IMR-90 (cell line): Measurements from ENCODE around the gene ASPA. TPM values are rescaled to one million over a fixed set of nuclear protein-coding genes. Genes with fewer than 3 reads are reported as not detected.

Source experiments
- ATAC-seq: fragments of 200-7000 bp; cut with Tn5 transposase; 2 replicates; pipeline ENCODE4 v1.9.1; 2020; ENCODE audit warnings: low read depth, mild to moderate bottlenecking, moderate library complexity
- BruUV-seq: library from RNA; stranded (reverse); fragments of 400-500 nt; replicated peaks from 2 replicates; lab custom pipeline; 2021; lab: Mats Ljungman, UMichigan
- CTCF ChIA-PET: fragments of 300-600 bp; formaldehyde crosslinking; extraction: SDS; loops from one replicate; lab custom pipeline; 2021; ENCODE audit warnings: antibody characterized with exemption; lab: Yijun Ruan, JAX
- POLR2A ChIA-PET: fragments of 300-600 bp; sonication (Branson Sonifier 250); formaldehyde crosslinking; loops from one replicate; lab custom pipeline; 2022; ENCODE audit warnings: antibody characterized with exemption; ENCODE audit not compliant: unreplicated experiment; lab: Charles Lee
- DNase-seq: peaks from one replicate; pipeline ENCODE4 v3.0.0; 2013
- H2AFZ ChIP-seq: replicated peaks from 2 replicates; pipeline ENCODE3; 2013; ENCODE audit warnings: low read length, mild to moderate bottlenecking; ENCODE audit not compliant: poor library complexity
- H2AK5ac ChIP-seq: 2 replicates; pipeline ENCODE4 v1.6.1; 2013; ENCODE audit warnings: low read depth, low read length, inconsistent platforms
- H2AK9ac ChIP-seq: replicated peaks from 2 replicates; pipeline ENCODE3; 2013; ENCODE audit warnings: mild to moderate bottlenecking, low read depth, low read length, moderate library complexity; ENCODE audit not compliant: poor library complexity
- H2BK120ac ChIP-seq: 2 replicates; pipeline ENCODE4 v1.6.1; 2013; ENCODE audit warnings: low read depth, low read length, inconsistent platforms
- H2BK15ac ChIP-seq: 3 replicates; pipeline ENCODE4 v1.6.1; 2013; ENCODE audit warnings: low read depth, low read length, inconsistent platforms
- H2BK20ac ChIP-seq: 2 replicates; pipeline ENCODE4 v1.6.1; 2013; ENCODE audit warnings: low read depth, mild to moderate bottlenecking, inconsistent platforms, low read length, moderate library complexity
- H2BK5ac ChIP-seq: 2 replicates; pipeline ENCODE4 v1.6.1; 2013; ENCODE audit warnings: mild to moderate bottlenecking, low read depth, low read length, inconsistent platforms; ENCODE audit not compliant: poor library complexity, severe bottlenecking
- H3K14ac ChIP-seq: replicated peaks from 2 replicates; pipeline ENCODE4 v1.6.1; 2013; ENCODE audit warnings: low read depth, low read length, inconsistent platforms
- H3K18ac ChIP-seq: 2 replicates; pipeline ENCODE4 v1.6.1; 2013; ENCODE audit warnings: low read depth, low read length, control low read depth
- H3K23ac ChIP-seq: 2 replicates; pipeline ENCODE4 v1.6.1; 2013; ENCODE audit warnings: low read depth, low read length, inconsistent platforms
- H3K27ac ChIP-seq: 2 replicates; pipeline ENCODE4 v1.5.1; 2013; ENCODE audit warnings: mild to moderate bottlenecking, control low read depth, low read length; ENCODE audit not compliant: insufficient read depth
- H3K27me3 ChIP-seq: 2 replicates; pipeline ENCODE4 v1.6.1; 2013; ENCODE audit warnings: low read length; ENCODE audit not compliant: control insufficient read depth, insufficient read depth
- H3K36me3 ChIP-seq: 2 replicates; pipeline ENCODE4 v1.6.1; 2013; ENCODE audit warnings: low read length, mixed read lengths; ENCODE audit not compliant: control insufficient read depth, insufficient read depth
- H3K4ac ChIP-seq: 2 replicates; pipeline ENCODE4 v1.6.1; 2013; ENCODE audit warnings: low read depth, low read length, inconsistent platforms
- H3K4me1 ChIP-seq: 2 replicates; pipeline ENCODE4 v1.6.1; 2013; ENCODE audit warnings: low read length, mixed read lengths; ENCODE audit not compliant: control insufficient read depth, insufficient read depth
- H3K4me2 ChIP-seq: 2 replicates; pipeline ENCODE4 v1.6.1; 2013; ENCODE audit warnings: low read depth, mild to moderate bottlenecking, control low read depth, low read length, moderate library complexity
- H3K4me3 ChIP-seq: 2 replicates; pipeline ENCODE4 v1.5.1; 2013; ENCODE audit warnings: low read depth, mild to moderate bottlenecking, control low read depth, low read length, moderate library complexity; ENCODE audit not compliant: insufficient read depth
- H3K56ac ChIP-seq: 2 replicates; pipeline ENCODE4 v1.6.1; 2013; ENCODE audit warnings: low read length, inconsistent platforms; ENCODE audit not compliant: insufficient read depth; ENCODE audit errors: extremely low read depth
- H3K79me1 ChIP-seq, 2 experiments: 2 replicates each; pipeline ENCODE4 v1.6.1; 2013; ENCODE audit warnings: low read length in 2 of 2, inconsistent platforms in 1 of 2, low read depth in 1 of 2
- H3K9ac ChIP-seq: 2 replicates; pipeline ENCODE4 v1.6.1; 2013; ENCODE audit warnings: low read depth, low read length, control low read depth
- H3K9me1 ChIP-seq: 2 replicates; pipeline ENCODE4 v1.6.1; 2013; ENCODE audit warnings: low read length, inconsistent platforms; ENCODE audit not compliant: insufficient read depth
- H3K9me3 ChIP-seq: 2 replicates; pipeline ENCODE4 v1.6.1; 2013; ENCODE audit warnings: low read length; ENCODE audit not compliant: control insufficient read depth, insufficient read depth
- H4K20me1 ChIP-seq: 2 replicates; pipeline ENCODE4 v1.6.1; 2013; ENCODE audit warnings: low read length, inconsistent platforms; ENCODE audit not compliant: insufficient read depth
- H4K5ac ChIP-seq: 2 replicates; pipeline ENCODE4 v1.6.1; 2013; ENCODE audit warnings: mild to moderate bottlenecking, low read depth, low read length, control low read depth
- H4K8ac ChIP-seq, 2 experiments: 2 replicates each; pipeline ENCODE4 v1.6.1; 2013; ENCODE audit warnings: low read depth in 2 of 2, low read length in 2 of 2, control low read depth in 1 of 2, inconsistent platforms in 1 of 2
- H4K91ac ChIP-seq: 2 replicates; pipeline ENCODE4 v1.6.1; 2013; ENCODE audit warnings: low read depth, low read length, inconsistent platforms; ENCODE audit not compliant: insufficient read depth
- NFE2L2 ChIP-seq: fragments of 150-350 bp; IDR thresholded peaks from 2 replicates; pipeline ENCODE4 v1.6.1; 2016; ENCODE audit warnings: low read depth, mild to moderate bottlenecking, low read length
- POLR2A ChIP-seq: IDR thresholded peaks from 2 replicates; pipeline ENCODE4 v1.6.1; 2012; ENCODE audit warnings: mild to moderate bottlenecking, low read depth, low read length
- RAD21 ChIP-seq: IDR thresholded peaks from 2 replicates; pipeline ENCODE4 v1.6.1; 2012; ENCODE audit warnings: low read length, improper control_type of control experiment
- RFX5 ChIP-seq: IDR thresholded peaks from 2 replicates; pipeline ENCODE4 v1.8.0; 2012; ENCODE audit warnings: low read depth, mild to moderate bottlenecking, low read length, moderate library complexity
- WGBS, 2 experiments: methylation state at CpG; one replicate each; pipeline versions ENCODE4 v1.1.5 to v1.1.7; 2013; ENCODE audit warnings: missing lambda C conversion rate in 2 of 2; ENCODE audit not compliant: insufficient read length in 1 of 2; ENCODE audit errors: extremely low coverage in 2 of 2; 5-methylcytosine and 5-hydroxymethylcytosine counted together
- dilution Hi-C: fragments of 300-500 bp; cut with HindIII; formaldehyde crosslinking; loops from one replicate; pipeline ENCODE4 v1.14.3; 2018; ENCODE audit warnings: low sequenced_read_pairs; ENCODE audit not compliant: unreplicated experiment
- in situ Hi-C: fragments of 300-500 bp; cut with MboI; formaldehyde crosslinking; loops from 3 replicates; pipeline ENCODE4 v1.14.3; 2019; ENCODE audit warnings: low sequenced_read_pairs, inconsistent platforms, mixed read lengths
- intact Hi-C: fragments of 100-400 bp; cut with micrococcal nuclease; formaldehyde crosslinking; loops from 2 replicates; pipeline ENCODE4 v1.10.0; 2022
- polyA plus RNA-seq, 3 experiments: library from polyadenylated mRNA; depleted of rRNA; stranded (reverse); fragments of >200 nt; gene quantifications; 2 replicates each; pipeline ENCODE4 v1.2.3, GENCODE V29; 2012; ENCODE audit warnings: low replicate concordance in 1 of 3
- total RNA-seq: library from RNA; depleted of rRNA; stranded (reverse); fragments of >200 nt; gene quantifications from 2 replicates; pipeline ENCODE4 v1.2.3, GENCODE V29; 2012
- TF ChIP-seq, protein P1 (sequence below): fragments of 150-350 bp; IDR thresholded peaks from 2 replicates; pipeline ENCODE4 v1.6.1; 2016; ENCODE audit warnings: low read depth, mild to moderate bottlenecking, low read length, moderate library complexity, borderline replicate concordance

The ASPA gene
- total and polyA plus RNA-seq, 2 of the 4 experiments (the other 2 are of a cell fraction): 0.02 TPM; not detected in 1

DNA sequence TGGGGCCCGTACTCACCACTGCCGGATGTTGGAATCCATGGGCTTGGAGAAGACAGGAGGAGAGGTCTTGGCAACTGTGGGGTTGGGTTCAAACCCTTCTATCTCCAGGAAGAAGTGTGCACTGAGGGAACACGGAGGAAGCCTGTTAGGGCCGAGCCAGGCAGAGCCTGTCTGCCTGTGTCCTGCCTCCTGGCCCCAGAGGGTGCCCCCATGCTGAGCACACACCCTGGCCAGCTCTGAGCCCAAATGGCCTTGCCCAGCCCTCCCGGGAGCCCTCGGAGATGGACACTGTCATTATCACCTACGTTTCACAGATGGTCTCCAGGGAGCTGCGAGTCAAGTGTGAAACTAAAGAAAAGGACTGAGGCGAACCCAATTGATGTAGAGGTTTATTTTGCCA, 69.4 kb downstream of the ASPA start:
- Histone ChIP-seq H3K4me1 (no peaks in the 10 kb centered on the region), H3K79me1 (no peaks in the 10 kb centered on the region), H3K14ac (no peak overlapping the region), H4K91ac (no peak overlapping the region), H3K4me2 (no peak overlapping the region), H4K5ac (no peak overlapping the region), H2AK9ac (no peak overlapping the region), H2BK5ac (no peak overlapping the region), H3K18ac (no peak overlapping the region), H3K27ac (no peak overlapping the region), H4K20me1 (no peaks in the 10 kb centered on the region), H2BK15ac (no peak overlapping the region), H3K4me3 (no peak overlapping the region), H2BK20ac (no peak overlapping the region), H3K36me3 (no peaks in the 10 kb centered on the region), H2BK120ac (no peak overlapping the region), H2AK5ac (no peak overlapping the region), H2AFZ (no peak overlapping the region), H3K4ac (no peak overlapping the region), H3K9ac (no peak overlapping the region), H3K27me3 (peaks cover 17% of the 10 kb centered on the region; the same call in 1 of the 2 replicates), H3K9me3 (no peaks in the 10 kb centered on the region), H3K23ac (no peak overlapping the region), H4K8ac (no peak overlapping the region), H3K9me1 (no peaks in the 10 kb centered on the region), H3K56ac (no peak overlapping the region)
- dilution Hi-C loops: no loop called here
- CTCF ChIA-PET: no interaction called here
- DNase-seq (no peak), ATAC-seq (no peak)
- in situ Hi-C loops: no loop called here
- no peak for TF ChIP-seq RAD21
- no peak for TF ChIP-seq POLR2A
- TF ChIP-seq, protein P1, sequence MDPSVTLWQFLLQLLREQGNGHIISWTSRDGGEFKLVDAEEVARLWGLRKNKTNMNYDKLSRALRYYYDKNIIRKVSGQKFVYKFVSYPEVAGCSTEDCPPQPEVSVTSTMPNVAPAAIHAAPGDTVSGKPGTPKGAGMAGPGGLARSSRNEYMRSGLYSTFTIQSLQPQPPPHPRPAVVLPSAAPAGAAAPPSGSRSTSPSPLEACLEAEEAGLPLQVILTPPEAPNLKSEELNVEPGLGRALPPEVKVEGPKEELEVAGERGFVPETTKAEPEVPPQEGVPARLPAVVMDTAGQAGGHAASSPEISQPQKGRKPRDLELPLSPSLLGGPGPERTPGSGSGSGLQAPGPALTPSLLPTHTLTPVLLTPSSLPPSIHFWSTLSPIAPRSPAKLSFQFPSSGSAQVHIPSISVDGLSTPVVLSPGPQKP: no peak
- TF ChIP-seq RFX5: no peak
- no peak for TF ChIP-seq NFE2L2
- 36% methylated on average over 3 of the region's 9 CpGs; no CpG with 5 or more reads in 1 of the 2 experiments for WGBS, 2 experiments
- POLR2A ChIA-PET: no interaction called here
- BruUV-seq: no TSS peak
- intact Hi-C loops: no loop called here
